Measurements from ENCODE around the gene SORT1.

Gene SORT1

GRCh38 chr1:109275706-109276345 is 121.9 kb downstream of the SORT1 start:
- DNase-seq (ENCODE audit: low read depth in 2 of 2): no peak

DNA sequence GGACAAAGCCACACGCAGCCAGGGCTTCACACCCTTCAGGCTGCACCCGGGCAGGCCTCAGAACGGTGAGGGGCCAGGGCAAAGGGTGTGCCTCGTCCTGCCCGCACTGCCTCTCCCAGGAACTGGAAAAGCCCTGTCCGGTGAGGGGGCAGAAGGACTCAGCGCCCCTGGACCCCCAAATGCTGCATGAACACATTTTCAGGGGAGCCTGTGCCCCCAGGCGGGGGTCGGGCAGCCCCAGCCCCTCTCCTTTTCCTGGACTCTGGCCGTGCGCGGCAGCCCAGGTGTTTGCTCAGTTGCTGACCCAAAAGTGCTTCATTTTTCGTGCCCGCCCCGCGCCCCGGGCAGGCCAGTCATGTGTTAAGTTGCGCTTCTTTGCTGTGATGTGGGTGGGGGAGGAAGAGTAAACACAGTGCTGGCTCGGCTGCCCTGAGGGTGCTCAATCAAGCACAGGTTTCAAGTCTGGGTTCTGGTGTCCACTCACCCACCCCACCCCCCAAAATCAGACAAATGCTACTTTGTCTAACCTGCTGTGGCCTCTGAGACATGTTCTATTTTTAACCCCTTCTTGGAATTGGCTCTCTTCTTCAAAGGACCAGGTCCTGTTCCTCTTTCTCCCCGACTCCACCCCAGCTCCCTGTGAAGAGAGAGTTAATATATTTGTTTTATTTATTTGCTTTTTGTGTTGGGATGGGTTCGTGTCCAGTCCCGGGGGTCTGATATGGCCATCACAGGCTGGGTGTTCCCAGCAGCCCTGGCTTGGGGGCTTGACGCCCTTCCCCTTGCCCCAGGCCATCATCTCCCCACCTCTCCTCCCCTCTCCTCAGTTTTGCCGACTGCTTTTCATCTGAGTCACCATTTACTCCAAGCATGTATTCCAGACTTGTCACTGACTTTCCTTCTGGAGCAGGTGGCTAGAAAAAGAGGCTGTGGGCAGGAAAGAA is 122.9 kb downstream of the SORT1 start:
- DNase-seq (ENCODE audit: low read depth in 2 of 2): no peak

GRCh38 chr1:109273570-109274288 is 124.0 kb downstream of the SORT1 start:
- DNase-seq (ENCODE audit: low read depth in 2 of 2): no peak

DNA sequence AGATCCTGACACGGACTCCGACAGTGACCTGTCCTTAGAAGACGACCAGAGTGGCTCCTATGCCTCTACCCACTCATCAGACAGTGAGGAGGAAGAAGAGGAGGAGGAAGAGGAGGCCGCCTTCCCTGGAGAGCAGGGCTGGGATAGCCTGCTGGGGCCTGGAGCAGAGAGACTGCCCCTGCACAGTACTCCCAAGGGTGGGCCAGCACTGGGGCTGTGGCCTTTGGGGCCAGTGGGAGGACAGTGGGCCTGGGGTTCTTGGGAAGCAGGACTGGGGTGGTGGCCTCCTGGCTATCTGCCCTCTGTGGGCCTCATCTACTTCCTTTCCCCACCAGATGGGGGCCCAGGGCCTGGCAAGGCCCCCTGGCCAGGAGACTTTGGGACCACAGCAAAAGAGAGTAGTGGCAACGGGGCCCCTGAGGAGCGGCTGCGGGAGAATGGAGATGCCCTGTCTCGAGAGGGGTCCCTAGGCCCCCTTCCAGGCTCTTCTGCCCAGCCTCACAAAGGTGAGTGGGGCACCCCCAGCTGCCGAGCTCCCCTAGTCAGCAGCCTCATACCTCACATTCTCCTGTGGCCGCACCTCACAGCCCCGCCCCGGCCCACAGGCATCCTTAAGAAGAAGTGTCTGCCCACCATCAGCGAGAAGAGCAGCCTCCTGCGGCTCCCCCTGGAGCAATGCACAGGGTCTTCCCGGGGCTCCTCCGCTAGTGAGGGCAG is 124.7 kb downstream of the SORT1 start:
- no peak for DNase-seq (ENCODE audit: low read depth in 2 of 2)

DNA sequence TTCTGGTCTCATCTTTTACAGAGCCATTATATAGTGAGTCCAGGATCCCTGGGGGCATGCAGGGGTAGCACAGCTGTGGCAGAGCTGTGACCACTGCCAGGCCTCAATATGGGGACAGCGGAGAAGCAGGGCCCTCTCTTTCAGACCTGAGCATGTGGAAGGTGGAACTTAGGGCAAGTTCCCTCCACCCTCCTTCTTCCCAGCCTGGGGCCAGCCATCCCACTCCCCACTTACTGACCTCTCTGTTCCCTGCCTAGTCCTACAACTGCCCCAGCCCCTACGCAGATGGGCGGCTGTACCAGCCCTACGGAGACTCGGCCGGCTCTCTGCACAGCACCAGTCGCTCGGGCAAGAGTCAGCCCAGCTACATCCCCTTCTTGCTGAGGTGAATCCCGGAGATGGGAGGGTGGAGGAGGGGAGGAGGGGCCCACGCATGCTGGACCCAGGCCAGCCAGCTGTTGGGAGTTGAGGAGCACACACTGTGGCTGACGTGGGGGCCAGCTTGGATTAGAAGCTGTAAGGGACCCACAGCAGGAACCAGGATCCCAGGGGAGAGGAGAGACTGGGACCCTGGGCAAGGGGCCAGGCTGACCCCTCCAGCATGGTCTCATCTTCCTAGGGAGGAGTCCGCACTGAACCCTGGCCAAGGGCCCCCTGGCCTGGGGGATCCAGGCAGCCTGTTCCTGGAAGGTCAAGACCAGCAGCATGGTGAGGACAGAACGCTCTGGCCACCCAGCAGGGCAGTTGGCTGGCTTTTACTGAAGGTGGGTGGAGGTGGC is 125.5 kb downstream of the SORT1 start:
- no peak for DNase-seq (ENCODE audit: low read depth in 2 of 2)

- no peak for DNase-seq (ENCODE audit: low read depth in 2 of 2)
Observed at GRCh38 chr1:109271458-109271857, 126.3 kb downstream of the SORT1 start.

DNA sequence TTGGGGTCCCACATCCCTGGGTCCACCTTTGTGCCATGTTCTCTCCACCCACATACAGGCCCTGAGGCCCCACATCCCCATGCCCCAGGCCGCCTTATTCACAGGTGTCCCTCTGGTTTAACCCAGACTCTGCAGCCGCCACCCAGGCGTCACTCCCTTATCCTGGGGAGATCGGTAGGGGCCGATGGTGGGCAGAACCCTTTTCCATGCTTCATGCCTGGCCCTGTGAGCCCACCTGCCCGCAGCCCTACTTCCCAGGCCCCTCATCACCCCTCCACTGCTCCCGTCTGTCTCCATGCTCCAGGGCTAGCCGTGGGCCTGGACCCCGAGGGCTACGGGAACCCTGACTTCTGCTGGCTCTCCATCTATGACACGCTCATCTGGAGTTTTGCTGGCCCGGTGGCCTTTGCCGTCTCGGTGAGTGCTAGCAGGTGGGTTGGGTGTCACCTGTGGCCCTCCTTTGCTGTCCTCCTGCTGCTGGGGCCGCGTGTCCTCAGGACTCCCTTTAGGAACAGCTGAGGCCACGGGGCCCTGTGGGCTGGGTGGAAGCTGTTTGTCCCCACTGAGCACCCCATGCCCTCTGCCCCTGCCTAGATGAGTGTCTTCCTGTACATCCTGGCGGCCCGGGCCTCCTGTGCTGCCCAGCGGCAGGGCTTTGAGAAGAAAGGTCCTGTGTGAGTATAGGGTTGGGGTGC is 126.9 kb downstream of the SORT1 start:
- DNase-seq (ENCODE audit: low read depth in 2 of 2): no peak

GRCh38 chr1:109269981-109270622 is 127.6 kb downstream of the SORT1 start:
- DNase-seq (ENCODE audit: low read depth in 2 of 2): no peak

GRCh38 chr1:109269212-109269980 is 128.3 kb downstream of the SORT1 start:
- no peak for DNase-seq (ENCODE audit: low read depth in 2 of 2)

- no peak for DNase-seq (ENCODE audit: low read depth in 2 of 2)
Observed at GRCh38 chr1:109268431-109269211, 129.1 kb downstream of the SORT1 start.

DNA sequence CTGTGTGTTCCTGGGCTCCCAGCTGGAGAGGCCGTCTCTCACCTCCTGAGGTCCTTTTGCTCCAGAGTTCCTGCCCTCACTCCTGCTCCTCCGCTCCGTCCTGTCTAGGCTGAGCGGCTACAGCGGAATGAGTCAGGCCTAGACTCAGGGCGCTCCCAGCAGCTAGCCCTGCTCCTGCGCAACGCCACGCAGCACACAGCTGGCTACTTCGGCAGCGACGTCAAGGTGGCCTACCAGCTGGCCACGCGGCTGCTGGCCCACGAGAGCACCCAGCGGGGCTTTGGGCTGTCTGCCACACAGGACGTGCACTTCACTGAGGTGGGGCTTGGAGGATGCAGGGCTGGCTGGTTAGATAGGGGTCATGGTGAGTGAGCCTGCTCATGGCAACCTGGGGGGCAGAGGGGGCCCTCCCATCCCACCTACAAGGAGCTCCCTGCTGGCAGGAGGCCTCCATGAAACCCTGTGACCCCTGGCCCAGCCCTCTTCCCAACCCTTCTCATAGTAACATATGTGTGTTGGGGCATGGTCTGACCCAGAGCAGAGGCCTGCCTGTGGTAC is 129.9 kb downstream of the SORT1 start:
- DNase-seq (ENCODE audit: low read depth in 2 of 2): no peak

GRCh38 chr1:109266965-109267364 is 130.8 kb downstream of the SORT1 start:
- DNase-seq (ENCODE audit: low read depth in 2 of 2): no peak

GRCh38 chr1:109265741-109266330 is 131.9 kb downstream of the SORT1 start:
- DNase-seq (ENCODE audit: low read depth in 2 of 2): no peak

- no peak for DNase-seq (ENCODE audit: low read depth in 2 of 2)
Observed at GRCh38 chr1:109265016-109265415, 132.7 kb downstream of the SORT1 start.

DNA sequence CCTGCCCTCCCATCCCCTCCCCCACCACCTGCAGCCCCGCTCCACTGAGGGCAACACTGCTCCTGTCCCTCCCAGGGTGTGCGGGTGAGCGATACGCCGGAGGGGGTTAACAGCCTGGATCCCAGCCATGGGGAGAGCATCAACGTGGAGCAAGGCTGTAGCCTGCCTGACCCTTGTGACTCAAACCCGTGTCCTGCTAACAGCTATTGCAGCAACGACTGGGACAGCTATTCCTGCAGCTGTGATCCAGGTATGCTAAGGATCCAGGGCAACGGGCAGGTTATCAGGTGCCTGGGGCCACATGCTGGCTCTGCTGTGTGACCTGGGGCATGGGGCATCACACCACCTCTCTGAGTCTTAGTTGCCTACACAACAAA is 133.4 kb downstream of the SORT1 start:
- DNase-seq (ENCODE audit: low read depth in 2 of 2): no peak

GRCh38 chr1:109263597-109264378 is 133.9 kb downstream of the SORT1 start:
- peak; percentile 34 to 65 for DNase-seq (ENCODE audit: low read depth in 2 of 2)

DNA sequence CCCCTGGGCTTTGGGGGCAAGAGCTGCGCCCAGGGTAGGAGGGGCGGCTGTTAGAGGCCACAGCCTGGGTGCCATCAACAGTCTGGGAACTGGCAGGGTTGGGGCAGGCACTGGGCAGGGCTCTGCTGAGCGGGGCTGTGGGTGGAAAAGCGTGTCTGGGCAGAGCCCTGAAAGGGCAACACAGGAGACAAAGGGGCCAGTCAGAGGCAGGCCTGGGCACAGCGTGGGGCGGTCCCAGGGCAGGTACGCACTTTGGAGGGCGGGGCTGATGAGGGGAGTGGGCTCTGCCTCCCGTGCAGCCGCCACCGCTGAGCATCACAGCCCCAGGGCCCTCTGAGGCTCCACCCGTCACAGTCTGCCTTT is 134.5 kb downstream of the SORT1 start:
- DNase-seq (ENCODE audit: low read depth in 2 of 2): no peak

Measured in stimulated activated CD8-positive, alpha-beta memory T cell treated with anti-CD3 and anti-CD28 coated beads, Interleukin-7, amount 100 ng/mL, for 1 hour (primary cell).